Measurements from ENCODE around the gene HCST.

The HCST gene

DNA sequence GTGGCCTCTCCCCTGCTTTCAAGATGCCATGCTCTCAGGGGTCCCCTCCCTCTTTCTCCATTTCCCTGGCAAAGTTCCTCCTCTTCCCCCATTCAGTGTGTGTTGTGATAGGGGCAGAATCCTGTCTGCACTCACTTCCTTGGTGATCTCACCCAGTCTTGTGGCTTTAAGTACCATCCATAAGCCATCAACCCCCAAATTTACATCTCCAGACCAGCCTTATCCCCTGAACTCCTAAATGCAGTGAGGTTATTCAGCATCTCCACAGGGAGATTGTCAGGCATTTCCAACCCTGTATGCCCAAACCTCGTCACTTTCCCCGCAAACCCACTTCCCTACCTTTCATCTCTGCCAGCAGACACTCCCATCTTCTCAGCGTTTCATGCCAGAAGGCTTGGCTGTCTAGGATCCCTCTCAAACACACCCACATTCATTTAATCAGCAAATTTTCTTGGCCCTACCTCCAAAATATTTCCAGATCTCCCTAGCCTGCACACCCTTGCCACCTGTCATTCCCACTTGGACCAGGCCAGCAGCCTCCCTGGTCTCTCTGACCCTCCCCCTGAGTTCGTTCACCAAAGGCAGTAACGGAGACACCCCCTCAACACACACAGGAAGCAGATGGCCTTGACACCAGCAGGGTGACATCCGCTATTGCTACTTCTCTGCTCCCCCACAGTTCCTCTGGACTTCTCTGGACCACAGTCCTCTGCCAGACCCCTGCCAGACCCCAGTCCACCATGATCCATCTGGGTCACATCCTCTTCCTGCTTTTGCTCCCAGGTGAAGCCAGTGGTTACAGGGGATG, at the start of gene HCST:
TSS of gene HCST (plus strand) at position 676 of the 808 bp plus-strand sequence. CDS start at position 741, 65 bp downstream.
- DNase-seq (ENCODE audit: low read depth) = peak; percentile 16

GRCh38 chr19:35853038-35853756, 49.1 kb upstream of the HCST start:
- no peak for DNase-seq (ENCODE audit: low read depth)

DNA sequence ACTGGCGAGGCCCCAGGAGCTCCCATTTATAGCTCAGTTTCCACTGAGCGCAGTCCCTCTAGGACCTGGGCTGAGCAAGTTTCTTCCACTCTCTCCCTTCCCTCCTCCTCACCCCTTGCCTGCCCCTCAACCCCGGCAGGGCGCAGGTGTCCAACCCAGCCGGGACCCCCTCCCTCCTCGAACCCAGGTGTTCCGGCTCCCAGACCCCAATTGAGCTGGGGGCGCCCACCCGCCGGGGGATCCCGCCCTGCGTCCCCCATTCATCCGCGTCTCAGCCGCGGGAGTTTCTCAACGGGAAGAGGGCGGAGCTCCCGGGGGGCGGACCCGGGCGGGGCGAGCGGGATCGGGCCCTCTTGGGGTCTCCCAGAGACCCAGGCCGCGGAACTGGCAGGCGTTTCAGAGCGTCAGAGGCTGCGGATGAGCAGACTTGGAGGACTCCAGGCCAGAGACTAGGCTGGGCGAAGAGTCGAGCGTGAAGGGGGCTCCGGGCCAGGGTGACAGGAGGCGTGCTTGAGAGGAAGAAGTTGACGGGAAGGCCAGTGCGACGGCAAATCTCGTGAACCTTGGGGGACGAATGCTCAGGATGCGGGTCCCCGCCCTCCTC, 45.7 kb upstream of the HCST start, which contains the start of gene KIRREL2:
TSS of gene KIRREL2 (plus strand) at position 366 of the 604 bp plus-strand sequence. CDS start at position 575, 209 bp downstream.
- DNase-seq (ENCODE audit: low read depth) = no peak

- DNase-seq (ENCODE audit: low read depth) = no peak
These were observed 44.0 kb upstream of the HCST start for GRCh38 chr19:35858311-35858710.

DNA sequence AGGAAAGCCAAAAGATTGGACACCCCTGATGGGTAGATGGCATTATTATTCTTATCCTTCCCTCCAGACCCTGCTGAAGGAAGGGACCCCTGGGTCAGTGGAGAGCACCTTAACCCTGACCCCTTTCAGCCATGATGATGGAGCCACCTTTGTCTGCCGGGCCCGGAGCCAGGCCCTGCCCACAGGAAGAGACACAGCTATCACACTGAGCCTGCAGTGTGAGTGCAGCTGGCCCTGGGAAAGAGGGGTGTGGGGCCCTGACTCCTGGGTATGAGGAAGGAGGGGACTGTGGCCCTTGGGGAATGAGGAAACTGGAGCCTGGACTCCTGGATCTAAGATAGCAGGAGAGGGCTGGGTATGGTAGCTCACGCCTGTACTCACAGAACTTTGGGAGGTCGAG, 42.9 kb upstream of the HCST start:
- DNase-seq (ENCODE audit: low read depth) = no peak

- no peak for DNase-seq (ENCODE audit: low read depth)
These were observed 41.9 kb upstream of the HCST start for GRCh38 chr19:35860436-35860817.

GRCh38 chr19:35860818-35861639, 41.3 kb upstream of the HCST start:
- DNase-seq (ENCODE audit: low read depth) = no peak

GRCh38 chr19:35861640-35862160, 40.6 kb upstream of the HCST start:
- DNase-seq (ENCODE audit: low read depth) = no peak

- DNase-seq (ENCODE audit: low read depth) = no peak
These were observed 39.8 kb upstream of the HCST start for GRCh38 chr19:35862528-35862927.

DNA sequence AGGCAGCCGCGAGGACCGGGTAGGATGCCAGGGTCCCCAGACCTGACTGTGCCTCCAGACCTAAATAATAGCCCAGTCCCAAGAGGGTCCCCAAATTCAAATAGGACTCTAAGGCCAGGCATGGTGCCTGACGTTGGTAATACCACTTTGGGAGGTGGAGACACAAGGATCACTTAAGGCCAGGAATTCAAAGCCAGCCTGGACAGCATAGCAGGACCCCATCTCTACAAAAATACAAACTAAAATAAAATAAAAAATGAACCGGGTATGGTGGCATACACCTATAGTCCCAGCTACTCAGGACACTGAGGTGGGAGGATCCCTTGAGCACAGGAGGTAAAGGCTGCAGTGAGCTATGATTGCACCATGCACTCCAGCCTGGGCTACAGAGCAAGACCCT, 39.3 kb upstream of the HCST start:
- no peak for DNase-seq (ENCODE audit: low read depth)

GRCh38 chr19:35868172-35868822, 34.0 kb upstream of the HCST start, which contains the start of gene APLP1:
Gene APLP1, plus strand, starts transcription at chr19:35868574. Its CDS starts 63 bp downstream, at chr19:35868637.
- DNase-seq (ENCODE audit: low read depth) = no peak

DNA sequence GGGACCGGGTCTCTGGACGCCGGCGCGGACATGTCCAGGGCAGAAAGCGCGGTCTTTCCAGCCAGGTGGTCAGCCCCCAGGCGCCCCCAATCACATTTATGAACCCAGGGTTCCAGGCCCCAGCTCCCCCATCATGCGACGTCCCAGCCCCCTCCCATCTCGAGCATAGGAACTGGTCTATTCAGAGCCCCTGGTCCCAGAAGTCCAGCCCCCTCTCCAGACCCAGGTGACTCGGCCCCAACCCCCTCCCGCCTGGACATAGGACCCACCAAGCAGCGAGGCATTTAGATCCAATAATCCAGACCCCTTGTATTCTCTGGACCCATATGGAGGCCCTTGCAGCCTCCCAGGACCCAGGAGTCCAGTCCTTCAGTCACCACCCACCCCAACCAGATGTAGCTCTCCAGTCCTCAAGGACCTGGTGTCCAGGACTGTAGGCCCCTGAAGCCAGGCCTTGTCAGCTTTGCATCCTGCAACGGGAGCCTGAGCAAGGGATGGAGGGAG, 33.5 kb upstream of the HCST start:
- no peak for DNase-seq (ENCODE audit: low read depth)

DNA sequence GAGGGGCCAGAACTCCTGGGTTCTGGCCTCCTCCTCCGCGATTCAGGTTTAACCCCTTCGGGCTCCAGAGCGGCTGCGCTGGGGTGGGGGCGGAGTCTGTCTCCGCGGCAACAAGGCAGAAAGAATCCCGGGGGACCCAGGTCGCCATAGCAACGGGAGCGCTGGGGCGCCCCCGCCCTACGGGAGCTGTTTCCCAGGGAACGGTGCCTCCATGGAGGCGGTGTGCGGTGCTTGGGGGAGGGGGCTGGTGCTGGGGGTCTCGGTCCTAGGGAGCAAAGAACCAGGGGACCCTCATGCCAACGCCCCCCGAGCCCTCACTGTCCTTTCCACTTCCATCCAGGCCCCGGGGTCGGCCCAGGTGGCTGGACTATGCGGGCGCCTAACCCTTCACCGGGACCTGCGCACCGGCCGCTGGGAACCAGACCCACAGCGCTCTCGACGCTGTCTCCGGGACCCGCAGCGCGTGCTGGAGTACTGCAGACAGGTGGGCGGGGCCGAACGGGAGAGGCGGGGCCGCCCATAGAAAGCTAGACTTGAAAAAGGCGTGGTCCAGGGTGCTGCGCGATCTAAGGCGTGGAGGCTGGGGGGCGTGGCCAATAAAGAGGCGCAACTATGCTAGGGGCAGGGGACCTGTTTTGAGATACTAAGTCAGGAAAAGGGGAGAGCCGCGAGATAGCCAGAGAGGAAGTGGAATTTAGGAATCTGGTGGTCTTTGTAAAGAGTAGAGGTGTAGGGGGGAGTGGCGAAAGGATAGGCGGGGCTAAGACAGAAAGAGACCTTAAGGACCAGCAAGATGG, 32.8 kb upstream of the HCST start:
- peak; percentile 78 for DNase-seq (ENCODE audit: low read depth)

GRCh38 chr19:35870124-35870736, 32.1 kb upstream of the HCST start:
- peak; percentile 21 for DNase-seq (ENCODE audit: low read depth)

GRCh38 chr19:35870798-35871197, 31.5 kb upstream of the HCST start:
- no peak for DNase-seq (ENCODE audit: low read depth)

- DNase-seq (ENCODE audit: low read depth) = no peak
These were observed 30.7 kb upstream of the HCST start for GRCh38 chr19:35871611-35872010.

DNA sequence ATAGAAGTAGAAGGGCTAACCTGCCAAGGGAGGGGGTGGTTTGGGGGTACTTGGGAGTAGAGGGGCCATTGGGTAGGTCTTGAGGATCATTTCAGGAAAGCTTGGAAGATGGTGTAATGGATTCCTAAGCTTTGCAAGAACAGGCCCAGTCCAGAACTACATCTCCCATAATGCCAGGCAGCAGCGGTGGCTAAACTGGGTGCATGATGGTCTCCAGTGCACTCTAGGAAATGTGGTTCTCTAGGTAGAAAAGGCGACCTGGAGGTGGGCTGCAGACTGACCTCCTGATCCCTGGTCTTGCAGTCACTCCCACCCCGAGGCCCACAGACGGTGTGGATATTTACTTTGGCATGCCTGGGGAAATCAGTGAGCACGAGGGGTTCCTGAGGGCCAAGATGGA, 30.1 kb upstream of the HCST start:
- no peak for DNase-seq (ENCODE audit: low read depth)

DNA sequence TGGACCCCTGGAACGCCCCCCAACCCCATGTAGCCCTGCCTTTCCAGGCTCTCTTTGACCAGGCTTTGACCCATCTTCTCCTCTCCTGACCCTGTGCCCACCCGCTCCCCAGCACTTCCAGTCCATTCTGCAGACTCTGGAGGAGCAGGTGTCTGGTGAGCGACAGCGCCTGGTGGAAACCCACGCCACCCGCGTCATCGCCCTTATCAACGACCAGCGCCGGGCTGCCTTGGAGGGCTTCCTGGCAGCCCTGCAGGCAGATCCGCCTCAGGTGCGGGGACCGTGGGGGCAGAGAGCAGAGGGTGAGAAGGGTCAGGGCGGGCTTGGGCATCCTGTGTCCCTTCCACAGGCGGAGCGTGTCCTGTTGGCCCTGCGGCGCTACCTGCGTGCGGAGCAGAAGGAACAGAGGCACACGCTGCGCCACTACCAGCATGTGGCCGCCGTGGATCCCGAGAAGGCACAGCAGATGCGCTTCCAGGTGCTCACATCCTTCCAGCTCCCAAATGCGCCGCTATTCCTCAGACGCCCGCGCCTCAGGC, 27.9 kb upstream of the HCST start:
- no peak for DNase-seq (ENCODE audit: low read depth)

DNA sequence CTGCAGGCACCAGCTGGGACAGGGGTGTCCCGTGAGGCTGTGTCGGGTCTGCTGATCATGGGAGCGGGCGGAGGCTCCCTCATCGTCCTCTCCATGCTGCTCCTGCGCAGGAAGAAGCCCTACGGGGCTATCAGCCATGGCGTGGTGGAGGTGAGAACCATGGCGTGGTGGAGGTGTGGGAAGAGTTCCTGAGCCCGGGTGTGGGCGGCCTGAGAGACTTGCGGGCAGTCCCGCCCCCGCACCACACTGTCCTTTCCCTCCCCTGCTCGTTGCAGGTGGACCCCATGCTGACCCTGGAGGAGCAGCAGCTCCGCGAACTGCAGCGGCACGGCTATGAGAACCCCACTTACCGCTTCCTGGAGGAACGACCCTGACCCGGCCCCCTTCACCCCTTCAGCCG, 23.3 kb upstream of the HCST start:
- no peak for DNase-seq (ENCODE audit: low read depth)
